ENCODE results near the gene PRMT2.
"Not testable (repeated sequence)": the region's sequence is repeated elsewhere in the genome, so short reads cannot be mapped to it uniquely, and the experiment has no call there.

Gene PRMT2

GRCh38 chr21:46668381-46668780 is 32.9 kb downstream of the PRMT2 start:
- no peak for DNase-seq (ENCODE audit: low read depth in 3 of 3)

- DNase-seq (ENCODE audit: low read depth in 3 of 3) = not testable (repeated sequence)
Measured at GRCh38 chr21:46668904-46669303, 33.4 kb downstream of the PRMT2 start.

- DNase-seq (ENCODE audit: low read depth in 3 of 3) = no peak
Measured at GRCh38 chr21:46674430-46675007, 39.0 kb downstream of the PRMT2 start.

GRCh38 chr21:46675595-46676280 is 40.3 kb downstream of the PRMT2 start:
- DNase-seq (ENCODE audit: low read depth in 3 of 3) = no peak

GRCh38 chr21:46676542-46676941 is 41.1 kb downstream of the PRMT2 start:
- not testable (repeated sequence) for DNase-seq (ENCODE audit: low read depth in 3 of 3)

- not testable (repeated sequence) for DNase-seq (ENCODE audit: low read depth in 3 of 3)
Measured at GRCh38 chr21:46681593-46681992, 46.1 kb downstream of the PRMT2 start.

- DNase-seq (ENCODE audit: low read depth in 3 of 3) = not testable (repeated sequence)
Measured at GRCh38 chr21:46698652-46699051, 63.2 kb downstream of the PRMT2 start.

GRCh38 chr21:46699104-46699503 is 63.6 kb downstream of the PRMT2 start:
- DNase-seq (ENCODE audit: low read depth in 3 of 3) = not testable (repeated sequence)

Measured in stimulated activated CD4-positive, alpha-beta T cell treated with anti-CD3 and anti-CD28 coated beads, TNF-alpha, amount 100 ng/mL, for 4 hours (primary cell).